ENCODE measurements around the gene TOR2A. TPM values are rescaled to one million over a fixed set of nuclear protein-coding genes. Genes with fewer than 3 reads are reported as not detected.

The TOR2A gene
- total RNA-seq, 1 experiment from 2014 or later: 14.4 TPM

- no peak for TF ChIP-seq PRDM15 (CRISPR knock-in tag; IDR thresholded peaks at IDR 0.05)
- TF ChIP-seq FOXP1 (CRISPR knock-in tag; IDR thresholded peaks at IDR 0.05; ENCODE audit: borderline replicate concordance): no peak
Observed at GRCh38 chr9:127731938-127732337, 3.2 kb downstream of the TOR2A start (continued).

GRCh38 chr9:127730799-127731410, 4.2 kb downstream of the TOR2A start:
- CTCF ChIA-PET: interaction anchor here (0.9 to 2.9 kb wide), 6 partner anchors 8 to 242 kb away, joined by 3 to 10 read pairs (median 4); no protein-coding TSS in a partner anchor
- POLR2A ChIA-PET: no interaction called here
- no peaks in the 10 kb centered on the region for H3K27me3 Mint-ChIP-seq (ENCODE audit: low read depth)
- no peaks in the 10 kb centered on the region for H3K9me3 Mint-ChIP-seq
- no peak overlapping the region for H3K4me3 Mint-ChIP-seq
- no peak overlapping the region for H3K27ac Mint-ChIP-seq
- peaks cover 11% of the 10 kb centered on the region for H3K4me1 Mint-ChIP-seq
- no peak for DNase-seq (ENCODE audit: low spot score)
- no peak for ATAC-seq
- no peaks in the 10 kb centered on the region for H3K36me3 Mint-ChIP-seq
- TF ChIP-seq JUN (CRISPR knock-in tag; IDR thresholded peaks at IDR 0.05) (no peak), E2F5 (CRISPR knock-in tag; IDR thresholded peaks at IDR 0.05) (no peak), USF2 (CRISPR knock-in tag; IDR thresholded peaks at IDR 0.05) (no peak), EMX1 (CRISPR knock-in tag; IDR thresholded peaks at IDR 0.05) (no peak), ZBTB21 (CRISPR knock-in tag; IDR thresholded peaks at IDR 0.05; ENCODE audit: borderline replicate concordance) (no peak), PRDM15 (CRISPR knock-in tag; IDR thresholded peaks at IDR 0.05) (no peak), RELA (CRISPR knock-in tag; IDR thresholded peaks at IDR 0.05; ENCODE audit: borderline replicate concordance) (no peak), HMGXB4 (CRISPR knock-in tag; IDR thresholded peaks at IDR 0.05) (no peak), MXD4 (CRISPR knock-in tag; IDR thresholded peaks at IDR 0.05; ENCODE audit: borderline replicate concordance) (no peak)

- H3K27me3 Mint-ChIP-seq (ENCODE audit: low read depth): no peaks in the 10 kb centered on the region
- ChIA-PET CTCF (interaction anchor here (0.9 to 1.7 kb wide), 3 partner anchors 139 to 227 kb away, joined by 3 to 8 read pairs (median 3); no protein-coding TSS in a partner anchor), POLR2A (no interaction called here)
- peaks cover 8% of the 10 kb centered on the region for H3K4me1 Mint-ChIP-seq
- no peak for ATAC-seq
- no peaks in the 10 kb centered on the region for H3K36me3 Mint-ChIP-seq
- H3K9me3 Mint-ChIP-seq: no peaks in the 10 kb centered on the region
- H3K4me3 Mint-ChIP-seq: no peak overlapping the region
- no peak overlapping the region for H3K27ac Mint-ChIP-seq
- DNase-seq (ENCODE audit: low spot score): no peak
- TF ChIP-seq ZMAT4 (CRISPR knock-in tag; IDR thresholded peaks at IDR 0.05): no peak
- TF ChIP-seq ARID4B (CRISPR knock-in tag; IDR thresholded peaks at IDR 0.05; ENCODE audit: borderline replicate concordance): no peak
Observed at GRCh38 chr9:127730262-127730661, 4.8 kb downstream of the TOR2A start.
